Eye (tissue), 1 donor: Measurements from ENCODE around the gene ZNF48.

Source experiments
- DNase-seq: peaks from one replicate; pipeline ENCODE4 v3.0.0-alpha.2; 2015

ZNF48 gene

GRCh38 chr16:30358990-30359870 is 36.0 kb upstream of the ZNF48 start:
- DNase-seq = no peak

- DNase-seq = no peak
These were observed 35.4 kb upstream of the ZNF48 start for GRCh38 chr16:30359871-30360170.

GRCh38 chr16:30361180-30361579 is 34.0 kb upstream of the ZNF48 start:
- no peak for DNase-seq

- DNase-seq = no peak
These were observed 30.0 kb upstream of the ZNF48 start for GRCh38 chr16:30365200-30365599.

- DNase-seq = no peak
These were observed 28.7 kb upstream of the ZNF48 start for GRCh38 chr16:30366511-30366910.

- no peak for DNase-seq
These were observed 27.7 kb upstream of the ZNF48 start for GRCh38 chr16:30367349-30368009.

- no peak for DNase-seq
These were observed 27.0 kb upstream of the ZNF48 start for GRCh38 chr16:30368122-30368791.

- no peak for DNase-seq
These were observed 26.5 kb upstream of the ZNF48 start for GRCh38 chr16:30368792-30369090.

- DNase-seq = peak; percentile 41
These were observed 25.9 kb upstream of the ZNF48 start for GRCh38 chr16:30369091-30369937.

GRCh38 chr16:30369938-30370455 is 25.2 kb upstream of the ZNF48 start:
- peak; percentile 40 for DNase-seq

- DNase-seq = peak; percentile 100
These were observed 24.6 kb upstream of the ZNF48 start, which contains the start of gene TBC1D10B for GRCh38 chr16:30370456-30371247. Gene TBC1D10B, minus strand, starts transcription at chr16:30370494. Its CDS starts 311 bp downstream, at chr16:30370183.

GRCh38 chr16:30371248-30371816 is 23.9 kb upstream of the ZNF48 start:
- no peak for DNase-seq

- peak; percentile 23 for DNase-seq
These were observed 23.0 kb upstream of the ZNF48 start for GRCh38 chr16:30372038-30372712.

GRCh38 chr16:30372725-30373124 is 22.5 kb upstream of the ZNF48 start:
- no peak for DNase-seq

GRCh38 chr16:30374538-30374937 is 20.7 kb upstream of the ZNF48 start, which contains the start of gene MYL11:
Gene MYL11, plus strand, starts transcription at chr16:30374802. Its CDS starts 56 bp downstream, at chr16:30374858.
- DNase-seq = no peak

- no peak for DNase-seq
These were observed 19.4 kb upstream of the ZNF48 start for GRCh38 chr16:30375864-30376263.

GRCh38 chr16:30376461-30376902 is 18.7 kb upstream of the ZNF48 start:
- peak; percentile 10 for DNase-seq

GRCh38 chr16:30377050-30377811 is 18.0 kb upstream of the ZNF48 start:
- DNase-seq = no peak

GRCh38 chr16:30377812-30378235 is 17.4 kb upstream of the ZNF48 start:
- peak; percentile 97 for DNase-seq
